CD4-positive, alpha-beta T cell treated with Interleukin-4 for 4 hours (primary cell): ENCODE results near the gene FASTKD1.

Experiments used
- DNase-seq: peaks from one replicate; pipeline ENCODE4 v3.0.0-alpha.2; 2020

The FASTKD1 gene

GRCh38 chr2:169504651-169505050, 69.0 kb downstream of the FASTKD1 start:
- DNase-seq = no peak

DNA sequence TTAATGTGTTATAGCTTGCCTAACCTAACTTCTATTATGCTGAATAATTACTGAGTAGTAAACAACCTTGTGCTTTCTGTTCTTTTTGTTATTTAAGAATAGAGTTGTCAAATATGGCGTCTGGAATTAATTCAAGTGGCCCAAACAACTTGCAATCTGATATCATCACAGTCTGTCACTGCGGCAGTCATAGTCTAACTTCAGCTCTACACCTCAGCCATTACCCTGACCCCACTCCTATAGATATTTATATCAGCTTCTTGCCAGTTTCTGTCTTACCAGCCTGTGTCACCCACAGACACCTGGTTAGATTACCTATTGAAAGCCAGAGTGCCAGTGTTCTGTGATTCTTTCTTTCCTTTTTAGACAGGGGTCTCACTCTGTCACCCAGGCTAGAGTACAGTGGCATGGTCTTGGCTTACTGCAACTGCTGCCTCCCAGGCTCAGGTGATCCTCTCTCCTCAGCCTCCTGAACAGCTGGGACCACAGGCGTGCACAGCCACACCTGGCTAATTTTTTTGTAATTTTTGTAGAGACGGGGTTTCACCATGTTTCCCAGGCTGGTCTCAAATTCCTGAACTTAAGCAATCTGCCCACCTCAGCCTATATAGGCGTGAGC, 78.2 kb downstream of the FASTKD1 start:
- no peak for DNase-seq

DNA sequence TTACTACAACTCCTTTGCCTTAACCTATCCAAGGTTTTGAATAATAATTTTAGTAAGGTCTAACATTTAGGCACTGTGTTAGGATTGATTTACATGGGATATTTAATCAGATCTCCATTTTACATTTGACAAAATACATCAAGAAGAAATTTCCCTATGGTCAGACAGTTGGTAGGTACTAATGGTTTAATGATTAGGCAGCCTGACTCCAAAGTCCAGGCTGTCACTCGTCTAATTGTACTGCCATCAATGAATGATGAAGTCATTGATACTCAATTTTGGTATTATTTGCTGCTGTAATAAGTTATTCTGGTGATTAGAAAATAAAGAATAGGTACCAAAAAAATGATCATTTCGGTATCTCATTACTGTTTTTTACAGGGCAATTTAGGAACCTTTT, 80.3 kb downstream of the FASTKD1 start:
- DNase-seq = no peak

DNA sequence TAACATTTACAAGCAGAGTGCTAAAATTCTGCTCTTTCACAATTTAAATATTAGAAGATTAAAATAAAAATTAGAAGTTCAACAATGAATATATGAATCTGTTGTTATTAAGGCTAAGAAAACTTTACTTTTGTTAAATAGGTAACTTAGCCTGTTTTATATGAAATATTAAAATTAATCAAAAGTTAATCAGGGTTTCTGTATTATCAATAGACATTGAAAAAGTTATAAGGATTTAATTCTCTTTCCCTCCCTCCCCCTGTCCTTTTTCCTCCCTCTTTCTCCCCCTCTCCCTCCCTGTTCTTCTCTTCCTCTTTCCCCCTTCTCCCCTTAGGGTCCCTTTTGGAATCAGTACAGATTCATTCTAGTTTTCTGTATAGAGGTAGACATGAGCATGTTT, 82.3 kb downstream of the FASTKD1 start:
- no peak for DNase-seq

DNA sequence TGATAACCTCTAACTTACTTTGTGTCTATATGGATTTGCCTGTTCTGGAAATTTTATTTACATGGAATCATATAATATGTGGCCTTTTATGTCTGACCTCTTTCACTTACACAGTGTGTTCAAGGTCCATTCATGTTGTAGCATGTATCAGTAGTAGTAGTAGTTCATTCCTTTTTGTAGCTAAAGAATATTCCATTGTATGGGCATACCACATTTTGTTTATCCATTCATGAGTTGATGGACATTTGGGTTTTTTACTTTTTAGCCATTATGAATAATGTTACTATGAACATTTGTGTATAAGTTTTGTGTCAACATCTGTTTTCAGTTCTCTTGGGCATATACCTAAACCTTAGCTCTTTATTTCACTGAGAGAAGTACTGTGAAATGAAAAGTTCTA, 82.8 kb downstream of the FASTKD1 start:
- no peak for DNase-seq

GRCh38 chr2:169486487-169486886, 87.2 kb downstream of the FASTKD1 start:
- no peak for DNase-seq

- DNase-seq = no peak
Measured at GRCh38 chr2:169485650-169486138, 88.0 kb downstream of the FASTKD1 start.

DNA sequence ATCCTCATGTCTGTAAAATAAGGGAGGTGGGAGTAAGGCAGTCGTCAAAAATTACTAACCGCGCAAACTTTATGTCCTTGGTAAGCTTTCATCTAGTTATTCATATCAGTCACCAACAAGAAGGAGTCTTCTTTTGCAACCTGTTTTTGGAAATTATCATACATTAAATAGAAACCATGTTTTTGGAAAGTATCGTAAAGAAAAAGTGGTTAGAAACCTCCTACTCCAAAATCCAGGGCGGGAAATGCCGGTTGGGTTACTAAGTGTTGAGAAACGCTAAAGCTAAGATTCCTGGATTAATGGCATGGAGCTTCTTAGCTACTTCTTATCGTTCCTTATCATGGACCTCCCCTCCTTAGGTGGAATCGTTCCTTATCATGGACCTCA, 93.6 kb downstream of the FASTKD1 start:
- DNase-seq = no peak
